ENCODE results near the gene PCBP3. TPM values are rescaled to one million over a fixed set of nuclear protein-coding genes. Genes with fewer than 3 reads are reported as not detected.

PCBP3 gene
- total RNA-seq, 4 donors from 2014 or later: 0.47 to 5.3 (median 1.0) TPM; not detected in 1

DNA sequence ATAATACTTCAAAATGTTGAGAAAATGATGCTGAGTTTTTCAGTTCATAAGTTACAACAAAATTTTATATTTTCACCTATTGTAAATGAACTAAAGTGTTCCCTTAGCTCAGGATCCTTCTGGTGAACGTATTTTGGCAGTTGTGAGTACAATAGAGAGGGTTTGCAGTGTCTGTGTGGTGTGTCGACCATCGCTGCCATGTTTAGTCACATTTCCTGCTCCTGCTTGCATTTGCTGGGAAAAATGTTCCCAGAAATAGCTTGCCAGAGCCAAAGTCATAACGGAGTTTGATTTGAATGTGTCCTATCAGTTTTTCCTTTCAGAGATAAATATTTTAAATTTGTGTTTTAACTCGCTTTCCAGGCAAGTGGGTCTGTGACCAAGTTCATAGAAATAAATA, 220.9 kb downstream of the PCBP3 start:
- TF ChIP-seq, protein P1, sequence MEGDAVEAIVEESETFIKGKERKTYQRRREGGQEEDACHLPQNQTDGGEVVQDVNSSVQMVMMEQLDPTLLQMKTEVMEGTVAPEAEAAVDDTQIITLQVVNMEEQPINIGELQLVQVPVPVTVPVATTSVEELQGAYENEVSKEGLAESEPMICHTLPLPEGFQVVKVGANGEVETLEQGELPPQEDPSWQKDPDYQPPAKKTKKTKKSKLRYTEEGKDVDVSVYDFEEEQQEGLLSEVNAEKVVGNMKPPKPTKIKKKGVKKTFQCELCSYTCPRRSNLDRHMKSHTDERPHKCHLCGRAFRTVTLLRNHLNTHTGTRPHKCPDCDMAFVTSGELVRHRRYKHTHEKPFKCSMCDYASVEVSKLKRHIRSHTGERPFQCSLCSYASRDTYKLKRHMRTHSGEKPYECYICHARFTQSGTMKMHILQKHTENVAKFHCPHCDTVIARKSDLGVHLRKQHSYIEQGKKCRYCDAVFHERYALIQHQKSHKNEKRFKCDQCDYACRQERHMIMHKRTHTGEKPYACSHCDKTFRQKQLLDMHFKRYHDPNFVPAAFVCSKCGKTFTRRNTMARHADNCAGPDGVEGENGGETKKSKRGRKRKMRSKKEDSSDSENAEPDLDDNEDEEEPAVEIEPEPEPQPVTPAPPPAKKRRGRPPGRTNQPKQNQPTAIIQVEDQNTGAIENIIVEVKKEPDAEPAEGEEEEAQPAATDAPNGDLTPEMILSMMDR (IDR thresholded peaks at IDR 0.05): no peak
- TF ChIP-seq POLR2A (IDR thresholded peaks at IDR 0.05): no peak
- no peak for DNase-seq
- WGBS, 2 donors: 35 to 41% methylated on average over 5 of the region's 5 CpGs
- Histone ChIP-seq H3K36me3 (no peaks in the 10 kb centered on the region), H3K4me1 (no peaks in the 10 kb centered on the region), H3K27me3 (peaks cover 0 to 14% (median 0%) of the 10 kb centered on the region in 4 donors), H3K27ac (no peak overlapping the region), H3K4me3 (no peak overlapping the region), H3K9me3 (no peaks in the 10 kb centered on the region)
- intact Hi-C loops (cut with DNase I): no loop called here

DNA sequence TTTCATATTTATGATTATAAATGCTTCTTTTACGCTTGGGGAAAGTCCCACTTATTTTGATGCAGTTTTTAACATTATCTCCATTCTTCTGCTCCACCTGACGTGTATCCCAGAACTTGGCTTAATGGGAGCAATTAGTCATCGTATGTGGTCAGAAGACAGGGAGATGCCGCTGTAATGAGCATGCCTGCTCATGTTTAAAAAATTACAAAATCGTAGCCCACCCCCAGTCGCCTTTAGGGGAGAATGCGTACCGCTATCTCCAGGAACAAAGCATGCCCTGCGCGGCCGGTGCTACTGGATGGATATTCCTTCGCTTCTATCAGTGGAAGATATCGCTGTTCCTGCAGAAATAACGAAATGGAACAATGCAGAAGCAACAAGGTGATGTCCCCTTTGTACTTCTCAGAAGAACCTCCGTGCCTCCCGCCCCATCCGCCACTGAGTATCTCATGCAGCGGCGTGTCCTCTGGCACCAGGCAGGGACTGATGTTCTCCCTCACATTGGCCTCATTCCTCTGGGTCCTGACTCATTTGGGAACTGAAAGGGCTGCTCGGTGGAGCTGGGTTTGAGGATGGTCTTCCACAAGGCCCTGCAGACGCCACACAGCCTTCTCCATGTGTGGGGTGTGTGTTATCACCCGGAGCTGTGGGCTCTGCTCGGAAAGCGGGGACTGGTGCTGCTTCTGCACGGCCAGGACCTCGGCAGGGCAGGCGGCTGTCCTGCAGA, 221.7 kb downstream of the PCBP3 start:
- no peak for TF ChIP-seq POLR2A (IDR thresholded peaks at IDR 0.05)
- TF ChIP-seq, protein P1 (IDR thresholded peaks at IDR 0.05): no peak
- Histone ChIP-seq H3K27ac (no peak overlapping the region), H3K36me3 (no peaks in the 10 kb centered on the region), H3K9me3 (no peaks in the 10 kb centered on the region), H3K4me3 (no peak overlapping the region), H3K27me3 (peaks cover 0 to 14% (median 0%) of the 10 kb centered on the region in 4 donors), H3K4me1 (no peaks in the 10 kb centered on the region)
- no peak for DNase-seq
- intact Hi-C loops (cut with DNase I): no loop called here
- WGBS, 2 donors: 69 to 74% methylated on average over 19 to 22 of the region's 27 CpGs

DNA sequence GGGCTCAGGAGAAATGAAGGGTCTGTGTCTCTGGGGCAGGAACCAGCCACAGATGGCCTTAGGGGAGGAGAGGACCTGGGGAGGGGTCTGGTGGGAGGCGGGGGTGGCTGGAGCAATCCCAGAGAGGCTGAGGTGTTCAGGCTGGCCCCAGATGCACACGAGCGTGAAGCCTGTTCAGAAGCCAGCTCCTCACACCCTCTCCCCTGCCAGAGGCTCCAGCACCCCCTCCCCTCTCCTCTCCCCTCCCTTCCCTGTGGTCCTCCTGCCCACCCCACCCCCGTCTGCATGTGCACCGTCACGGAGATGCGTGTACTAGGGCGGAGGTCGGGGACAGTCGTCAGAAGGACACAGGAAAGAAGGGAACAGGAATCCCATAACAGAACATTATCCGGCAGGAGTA, 223.0 kb downstream of the PCBP3 start:
- Histone ChIP-seq H3K4me1 (no peaks in the 10 kb centered on the region), H3K36me3 (no peaks in the 10 kb centered on the region), H3K27ac (no peak overlapping the region), H3K27me3 (peaks cover 0 to 26% (median 0%) of the 10 kb centered on the region in 4 donors), H3K4me3 (no peak overlapping the region), H3K9me3 (no peaks in the 10 kb centered on the region)
- WGBS, 2 donors: 70 to 83% methylated on average over 2 to 4 of the region's 11 CpGs
- TF ChIP-seq, protein P1 (IDR thresholded peaks at IDR 0.05): no peak
- no peak for TF ChIP-seq POLR2A (IDR thresholded peaks at IDR 0.05)
- intact Hi-C loops (cut with DNase I): no loop called here
- DNase-seq: no peak

DNA sequence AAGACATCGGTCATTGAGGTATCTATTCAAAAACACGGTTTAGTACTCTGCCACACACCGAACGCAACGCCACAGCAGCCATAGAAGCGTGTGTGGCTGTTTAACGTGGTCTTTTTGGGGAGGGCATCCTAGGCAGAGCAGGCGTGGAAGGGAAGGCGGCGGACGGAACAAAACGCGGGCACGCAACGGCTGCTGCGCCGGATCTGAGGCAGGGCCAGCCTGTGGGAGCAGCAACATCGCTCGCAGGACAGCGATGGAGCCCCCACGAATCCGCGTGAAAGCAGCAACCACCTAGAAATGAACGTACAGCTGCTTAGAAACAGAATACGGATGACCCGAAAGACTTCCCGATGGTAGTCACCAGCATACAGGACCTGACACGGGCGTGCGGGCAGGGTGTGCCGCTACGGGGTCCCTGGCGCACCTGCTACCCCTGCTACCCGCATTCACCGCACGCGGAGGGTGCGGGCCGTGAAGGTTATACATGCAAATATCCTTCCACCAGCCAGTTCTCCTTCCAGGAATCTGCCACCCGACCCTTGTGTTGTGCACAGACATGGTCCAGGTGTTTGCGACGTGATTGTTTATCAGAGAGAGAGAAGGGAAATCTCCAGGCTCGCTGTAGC, 223.6 kb downstream of the PCBP3 start:
- intact Hi-C loops (cut with DNase I): no loop called here
- TF ChIP-seq, protein P1 (IDR thresholded peaks at IDR 0.05): no peak
- no peak for TF ChIP-seq POLR2A (IDR thresholded peaks at IDR 0.05)
- Histone ChIP-seq H3K36me3 (no peaks in the 10 kb centered on the region), H3K27ac (no peak overlapping the region), H3K9me3 (no peaks in the 10 kb centered on the region), H3K4me1 (no peaks in the 10 kb centered on the region), H3K27me3 (peaks cover 0 to 32% (median 0%) of the 10 kb centered on the region in 4 donors), H3K4me3 (no peak overlapping the region)
- DNase-seq: no peak
- 88 to 96% methylated on average over 13 to 38 of the region's 43 CpGs for WGBS, 2 donors

DNA sequence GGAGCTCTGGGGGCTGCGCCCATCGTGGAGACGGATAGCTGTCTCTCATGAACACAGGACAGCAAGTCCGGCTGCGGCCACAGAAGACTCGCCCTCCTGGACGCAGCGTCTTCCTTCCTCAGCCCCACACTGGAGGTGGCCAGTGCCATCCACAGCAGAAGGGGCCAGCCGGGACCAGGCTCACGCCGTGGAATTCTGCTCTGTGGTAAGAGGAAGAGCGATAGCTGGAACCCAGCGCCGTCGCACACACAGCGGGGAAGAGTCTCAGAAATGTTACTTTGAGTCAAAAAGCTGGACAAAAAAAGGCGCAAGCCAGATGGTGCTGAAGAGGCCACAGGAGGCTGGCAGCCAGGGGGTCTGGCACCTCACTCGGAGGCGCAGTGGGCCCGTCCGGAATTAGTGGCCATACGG, 224.2 kb downstream of the PCBP3 start:
- Histone ChIP-seq H3K9me3 (no peaks in the 10 kb centered on the region), H3K4me3 (no peak overlapping the region), H3K27me3 (peaks cover 0 to 34% (median 0%) of the 10 kb centered on the region in 4 donors), H3K27ac (no peak overlapping the region), H3K36me3 (no peaks in the 10 kb centered on the region), H3K4me1 (no peaks in the 10 kb centered on the region)
- DNase-seq: no peak
- 89 to 98% methylated on average over 8 to 13 of the region's 22 CpGs for WGBS, 2 donors
- no peak for TF ChIP-seq POLR2A (IDR thresholded peaks at IDR 0.05)
- TF ChIP-seq, protein P1 (IDR thresholded peaks at IDR 0.05): no peak
- intact Hi-C loops (cut with DNase I): no loop called here
